CD4-positive, alpha-beta T cell treated with Interleukin-21 for 1 hour (primary cell): Measurements from ENCODE around the gene PTTG2.

Experiments used
- DNase-seq: peaks from one replicate; pipeline ENCODE4 v3.0.0-alpha.2; 2020

Gene PTTG2

GRCh38 chr4:37989398-37990260 lies 29.4 kb downstream of the PTTG2 start:
- no peak for DNase-seq

- DNase-seq = no peak
Measured at GRCh38 chr4:37990731-37991245, 30.6 kb downstream of the PTTG2 start.

- DNase-seq = no peak
Measured at GRCh38 chr4:37991623-37992410, 31.6 kb downstream of the PTTG2 start.

- no peak for DNase-seq
Measured at GRCh38 chr4:37993806-37994205, 33.6 kb downstream of the PTTG2 start.

- no peak for DNase-seq
Measured at GRCh38 chr4:37994569-37994968, 34.4 kb downstream of the PTTG2 start.

- no peak for DNase-seq
Measured at GRCh38 chr4:37995299-37995821, 35.2 kb downstream of the PTTG2 start.

- DNase-seq = no peak
Measured at GRCh38 chr4:37995981-37996775, 36.0 kb downstream of the PTTG2 start.

GRCh38 chr4:37998226-37998625 lies 38.0 kb downstream of the PTTG2 start:
- DNase-seq = no peak

- DNase-seq = no peak
Measured at GRCh38 chr4:37999000-37999716, 39.0 kb downstream of the PTTG2 start.

GRCh38 chr4:37999965-38000364 lies 39.8 kb downstream of the PTTG2 start:
- no peak for DNase-seq

- no peak for DNase-seq
Measured at GRCh38 chr4:38001927-38002326, 41.7 kb downstream of the PTTG2 start.

- no peak for DNase-seq
Measured at GRCh38 chr4:38002451-38003071, 42.4 kb downstream of the PTTG2 start.

- DNase-seq = peak; percentile 25
Measured at GRCh38 chr4:38003102-38003501, 42.9 kb downstream of the PTTG2 start.

- DNase-seq = no peak
Measured at GRCh38 chr4:38003628-38004027, 43.4 kb downstream of the PTTG2 start.

- no peak for DNase-seq
Measured at GRCh38 chr4:38004062-38004461, 43.9 kb downstream of the PTTG2 start.

- no peak for DNase-seq
Measured at GRCh38 chr4:38004887-38005286, 44.7 kb downstream of the PTTG2 start.

- no peak for DNase-seq
Measured at GRCh38 chr4:38005637-38006036, 45.4 kb downstream of the PTTG2 start.

GRCh38 chr4:38007645-38008044 lies 47.4 kb downstream of the PTTG2 start:
- DNase-seq = no peak

- no peak for DNase-seq
Measured at GRCh38 chr4:38008571-38009021, 48.4 kb downstream of the PTTG2 start.

GRCh38 chr4:38009421-38009820 lies 49.2 kb downstream of the PTTG2 start:
- DNase-seq = no peak

GRCh38 chr4:38009949-38010348 lies 49.8 kb downstream of the PTTG2 start:
- DNase-seq = no peak
